Dedifferentiated amniotic fluid mesenchymal stem cell (primary cell): ENCODE measurements around the gene UTS2R.
A peak's percentile ranks its signal among the peaks of the same experiment; 100 is the strongest.
"Not testable (repeated sequence)": the region's sequence is repeated elsewhere in the genome, so short reads cannot be mapped to it uniquely, and the experiment has no call there.

Experiments used
- DNase-seq: peaks from one replicate; pipeline ENCODE4 v3.0.0-alpha.2; 2016; ENCODE audit errors: extremely low spot score

The UTS2R gene

GRCh38 chr17:82375359-82376041 is 3.9 kb downstream of the UTS2R start:
- no peak for DNase-seq

- DNase-seq: no peak
Observed at GRCh38 chr17:82376042-82376730, 4.6 kb downstream of the UTS2R start.

- not testable (repeated sequence) for DNase-seq
Observed at GRCh38 chr17:82377294-82377693, 5.7 kb downstream of the UTS2R start.

GRCh38 chr17:82377924-82378740 is 6.6 kb downstream of the UTS2R start:
- no peak for DNase-seq

GRCh38 chr17:82378741-82379021 is 7.1 kb downstream of the UTS2R start:
- no peak for DNase-seq

- peak; percentile 16 for DNase-seq
Observed at GRCh38 chr17:82380860-82381702, 9.5 kb downstream of the UTS2R start.

- DNase-seq: not testable (repeated sequence)
Observed at GRCh38 chr17:82381703-82382009, 10.1 kb downstream of the UTS2R start.

- not testable (repeated sequence) for DNase-seq
Observed at GRCh38 chr17:82382220-82382932, 10.8 kb downstream of the UTS2R start.

- no peak for DNase-seq
Observed at GRCh38 chr17:82382933-82383255, 11.3 kb downstream of the UTS2R start.

- no peak for DNase-seq
Observed at GRCh38 chr17:82383411-82383810, 11.8 kb downstream of the UTS2R start.

GRCh38 chr17:82384051-82384729 is 12.6 kb downstream of the UTS2R start:
- no peak for DNase-seq

- DNase-seq: no peak
Observed at GRCh38 chr17:82384730-82385481, 13.3 kb downstream of the UTS2R start.

GRCh38 chr17:82385559-82386254 is 14.1 kb downstream of the UTS2R start:
- no peak for DNase-seq

GRCh38 chr17:82386255-82386831 is 14.8 kb downstream of the UTS2R start:
- no peak for DNase-seq

- no peak for DNase-seq
Observed at GRCh38 chr17:82386881-82387704, 15.5 kb downstream of the UTS2R start.

GRCh38 chr17:82387705-82388106 is 16.1 kb downstream of the UTS2R start:
- DNase-seq: no peak

- no peak for DNase-seq
Observed at GRCh38 chr17:82388223-82388921, 16.8 kb downstream of the UTS2R start.

GRCh38 chr17:82388922-82389283 is 17.3 kb downstream of the UTS2R start:
- DNase-seq: no peak
